ENCODE data around the gene TJP1. TPM values are rescaled to one million over a fixed set of nuclear protein-coding genes. Genes with fewer than 3 reads are reported as not detected.

TJP1 gene
- polyA plus RNA-seq (ENCODE audit: insufficient read length in 12 of 12): 100 to 1,000 TPM in 1 of 12 donors, 10 to 100 TPM in 11; 35.9 to 121 (median 49.2) TPM
- long read RNA-seq, donor 1, partial matches to known transcripts: 22 of 22 reads
- long read RNA-seq, donor 1, other reads (novel, unspliced or antisense): 0 of 22 reads
- long read RNA-seq, donor 2, partial matches to known transcripts: 6 of 9 reads
- long read RNA-seq, donor 2, other reads (novel, unspliced or antisense): 0 of 9 reads
- long read RNA-seq, donor 3, full-length matches to known transcripts: 1 of 8 reads
- long read RNA-seq, donor 3, partial matches to known transcripts: 7 of 8 reads
- long read RNA-seq, donor 3, other reads (novel, unspliced or antisense): 0 of 8 reads
- long read RNA-seq, donor 4, full-length matches to known transcripts: 2 of 7 reads
- long read RNA-seq, donor 4, partial matches to known transcripts: 5 of 7 reads
- long read RNA-seq, donor 4, other reads (novel, unspliced or antisense): 0 of 7 reads
- long read RNA-seq, donor 5, partial matches to known transcripts: 16 of 16 reads
- long read RNA-seq, donor 5, other reads (novel, unspliced or antisense): 0 of 16 reads
- long read RNA-seq, donor 6, partial matches to known transcripts: 0 of 1 reads
- long read RNA-seq, donor 6, other reads (novel, unspliced or antisense): 0 of 1 reads
- long read RNA-seq, donor 7: 0 reads
- long read RNA-seq, donor 8, partial matches to known transcripts: 13 of 13 reads
- long read RNA-seq, donor 8, other reads (novel, unspliced or antisense): 0 of 13 reads
- long read RNA-seq, donor 9, partial matches to known transcripts: 0 of 1 reads
- long read RNA-seq, donor 9, other reads (novel, unspliced or antisense): 0 of 1 reads
- long read RNA-seq, donor 10, full-length matches to known transcripts: 2 of 9 reads
- long read RNA-seq, donor 10, partial matches to known transcripts: 7 of 9 reads
- long read RNA-seq, donor 10, other reads (novel, unspliced or antisense): 0 of 9 reads
- long read RNA-seq, donor 11, partial matches to known transcripts: 11 of 11 reads
- long read RNA-seq, donor 11, other reads (novel, unspliced or antisense): 0 of 11 reads

- peak; percentile 68 for DNase-seq
Observed at GRCh38 chr15:29822100-29822683, at the start of gene TJP1. TJP1 (minus strand) TSS chr15:29822468; CDS start chr15:29822028, 440 bp downstream.

- DNase-seq: no peak
Observed at GRCh38 chr15:29871401-29871800, 49.1 kb upstream of the TJP1 start.

- DNase-seq: no peak
Observed at GRCh38 chr15:29870495-29871151, 48.4 kb upstream of the TJP1 start.

GRCh38 chr15:29867241-29868000 lies 45.2 kb upstream of the TJP1 start:
- DNase-seq: no peak

GRCh38 chr15:29866337-29866736 lies 44.1 kb upstream of the TJP1 start:
- DNase-seq: no peak

GRCh38 chr15:29864501-29864900 lies 42.2 kb upstream of the TJP1 start:
- no peak for DNase-seq

- no peak for DNase-seq
Observed at GRCh38 chr15:29863438-29863837, 41.2 kb upstream of the TJP1 start.

- DNase-seq: no peak
Observed at GRCh38 chr15:29862271-29862670, 40.0 kb upstream of the TJP1 start.

- DNase-seq: no peak
Observed at GRCh38 chr15:29860872-29861271, 38.6 kb upstream of the TJP1 start.

GRCh38 chr15:29859973-29860715 lies 37.9 kb upstream of the TJP1 start:
- DNase-seq: no peak

- DNase-seq: no peak
Observed at GRCh38 chr15:29859293-29859692, 37.0 kb upstream of the TJP1 start.

- DNase-seq: no peak
Observed at GRCh38 chr15:29857221-29857789, 35.0 kb upstream of the TJP1 start.

GRCh38 chr15:29854413-29854812 lies 32.1 kb upstream of the TJP1 start:
- DNase-seq: no peak

- DNase-seq: no peak
Observed at GRCh38 chr15:29853211-29853987, 31.1 kb upstream of the TJP1 start.

GRCh38 chr15:29852201-29852600 lies 29.9 kb upstream of the TJP1 start:
- no peak for DNase-seq

- DNase-seq: no peak
Observed at GRCh38 chr15:29849716-29850115, 27.4 kb upstream of the TJP1 start.

GRCh38 chr15:29849218-29849617 lies 26.9 kb upstream of the TJP1 start:
- no peak for DNase-seq

- no peak for DNase-seq
Observed at GRCh38 chr15:29844290-29844903, 22.1 kb upstream of the TJP1 start.

Measured in muscle of arm (tissue), 14 donors.